OCI-LY3 (cell line): ENCODE data around the gene CDPF1.

ENCODE experiments used
- H2AFZ ChIP-seq: fragments of 200-600, 300-600 bp; shearing (Covaris generic); 2 replicates; pipeline ENCODE4 v1.6.0; 2014; ENCODE audit warnings: antibody characterized with exemption, low read depth, low read length
- H3K27ac ChIP-seq: fragments of 200-600, 300-600 bp; sonication (generic); 2 replicates; pipeline ENCODE4 v1.5.1; 2014; ENCODE audit warnings: mild to moderate bottlenecking, low read length, moderate library complexity, mixed read lengths
- H3K27me3 ChIP-seq: fragments of 200-600, 300-600 bp; sonication (generic); 2 replicates; pipeline ENCODE4 v1.6.1; 2014; ENCODE audit warnings: low read depth, low read length, mixed read lengths
- H3K36me3 ChIP-seq: fragments of 200-600, 300-600 bp; sonication (generic); replicated peaks from 2 replicates; pipeline ENCODE3; 2014; ENCODE audit warnings: low read depth, low read length, mixed read lengths
- H3K4me1 ChIP-seq: fragments of 300-600, 200-600 bp; sonication (generic); 2 replicates; pipeline ENCODE4 v1.6.1; 2014; ENCODE audit warnings: low read length, mixed read lengths
- H3K4me2 ChIP-seq: fragments of 200-600, 300-600 bp; sonication (generic); 2 replicates; pipeline ENCODE4 v1.6.1; 2014; ENCODE audit warnings: low read length, mixed read lengths
- H3K4me3 ChIP-seq: fragments of 300-600, 200-600 bp; sonication (generic); 2 replicates; pipeline ENCODE4 v1.5.1; 2014; ENCODE audit warnings: antibody characterized with exemption, mild to moderate bottlenecking, low read length, moderate library complexity
- H3K79me2 ChIP-seq: fragments of 300-600, 200-600 bp; shearing (Covaris generic); 2 replicates; pipeline ENCODE4 v1.6.1; 2014; ENCODE audit warnings: mild to moderate bottlenecking, low read length, mixed read lengths
- H3K9ac ChIP-seq: fragments of 300-600, 200-600 bp; shearing (Covaris generic); 2 replicates; pipeline ENCODE4 v1.6.0; 2014; ENCODE audit warnings: mild to moderate bottlenecking, low read length, moderate library complexity
- H3K9me3 ChIP-seq: fragments of 200-600, 300-600 bp; shearing (Covaris generic); 2 replicates; pipeline ENCODE4 v1.6.1; 2014; ENCODE audit warnings: low read length, mixed read lengths; ENCODE audit not compliant: insufficient read depth
- H4K20me1 ChIP-seq: fragments of 200-600, 300-600 bp; sonication (generic); 2 replicates; pipeline ENCODE4 v1.6.1; 2016; ENCODE audit warnings: low read length, mixed read lengths; ENCODE audit not compliant: insufficient read depth
- EZH2phosphoT487 ChIP-seq: fragments of 200-600 bp; shearing (Covaris generic); IDR thresholded peaks from 2 replicates; pipeline ENCODE4 v1.6.1; 2018; ENCODE audit warnings: antibody characterized with exemption, mixed run types, low read depth
- TF ChIP-seq, protein P1 (sequence below): fragments of 200-600, 300-600 bp; sonication (generic); IDR thresholded peaks from 2 replicates; pipeline ENCODE4 v1.5.1; 2014; ENCODE audit warnings: antibody characterized with exemption, low read length, low read depth

The CDPF1 gene

DNA sequence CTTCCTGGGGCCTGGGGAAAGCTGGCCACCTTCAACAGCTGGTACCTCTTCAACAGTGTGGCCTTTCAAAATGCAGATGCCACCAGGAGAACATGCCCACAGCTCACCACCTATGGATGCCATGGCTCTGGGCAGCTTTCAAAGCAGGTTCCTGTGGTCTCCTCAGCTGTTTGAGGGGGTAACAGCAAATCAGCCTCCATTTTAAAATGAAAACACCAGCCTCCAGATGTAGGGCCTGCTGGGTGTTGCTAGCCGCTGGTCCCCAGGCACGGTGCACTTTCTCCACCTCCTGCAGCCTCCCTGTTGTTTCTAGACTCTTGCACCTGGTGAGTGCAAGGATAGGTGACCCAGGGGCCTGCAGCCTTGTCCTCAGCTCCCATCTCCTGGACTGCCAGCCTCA lies 10.0 kb downstream of the CDPF1 start:
- Histone ChIP-seq H3K79me2 (no peaks in the 10 kb centered on the region), H3K4me1 (no peaks in the 10 kb centered on the region), H3K27ac (no peak overlapping the region), H4K20me1 (no peaks in the 10 kb centered on the region), H3K9ac (no peak overlapping the region), H3K36me3 (peaks cover 32% of the 10 kb centered on the region), H3K9me3 (no peaks in the 10 kb centered on the region), H3K4me2 (no peak overlapping the region), H3K4me3 (no peak overlapping the region), H2AFZ (no peak overlapping the region), H3K27me3 (no peaks in the 10 kb centered on the region)
- TF ChIP-seq, protein P1, sequence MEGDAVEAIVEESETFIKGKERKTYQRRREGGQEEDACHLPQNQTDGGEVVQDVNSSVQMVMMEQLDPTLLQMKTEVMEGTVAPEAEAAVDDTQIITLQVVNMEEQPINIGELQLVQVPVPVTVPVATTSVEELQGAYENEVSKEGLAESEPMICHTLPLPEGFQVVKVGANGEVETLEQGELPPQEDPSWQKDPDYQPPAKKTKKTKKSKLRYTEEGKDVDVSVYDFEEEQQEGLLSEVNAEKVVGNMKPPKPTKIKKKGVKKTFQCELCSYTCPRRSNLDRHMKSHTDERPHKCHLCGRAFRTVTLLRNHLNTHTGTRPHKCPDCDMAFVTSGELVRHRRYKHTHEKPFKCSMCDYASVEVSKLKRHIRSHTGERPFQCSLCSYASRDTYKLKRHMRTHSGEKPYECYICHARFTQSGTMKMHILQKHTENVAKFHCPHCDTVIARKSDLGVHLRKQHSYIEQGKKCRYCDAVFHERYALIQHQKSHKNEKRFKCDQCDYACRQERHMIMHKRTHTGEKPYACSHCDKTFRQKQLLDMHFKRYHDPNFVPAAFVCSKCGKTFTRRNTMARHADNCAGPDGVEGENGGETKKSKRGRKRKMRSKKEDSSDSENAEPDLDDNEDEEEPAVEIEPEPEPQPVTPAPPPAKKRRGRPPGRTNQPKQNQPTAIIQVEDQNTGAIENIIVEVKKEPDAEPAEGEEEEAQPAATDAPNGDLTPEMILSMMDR: no peak
- TF ChIP-seq EZH2phosphoT487: no peak

DNA sequence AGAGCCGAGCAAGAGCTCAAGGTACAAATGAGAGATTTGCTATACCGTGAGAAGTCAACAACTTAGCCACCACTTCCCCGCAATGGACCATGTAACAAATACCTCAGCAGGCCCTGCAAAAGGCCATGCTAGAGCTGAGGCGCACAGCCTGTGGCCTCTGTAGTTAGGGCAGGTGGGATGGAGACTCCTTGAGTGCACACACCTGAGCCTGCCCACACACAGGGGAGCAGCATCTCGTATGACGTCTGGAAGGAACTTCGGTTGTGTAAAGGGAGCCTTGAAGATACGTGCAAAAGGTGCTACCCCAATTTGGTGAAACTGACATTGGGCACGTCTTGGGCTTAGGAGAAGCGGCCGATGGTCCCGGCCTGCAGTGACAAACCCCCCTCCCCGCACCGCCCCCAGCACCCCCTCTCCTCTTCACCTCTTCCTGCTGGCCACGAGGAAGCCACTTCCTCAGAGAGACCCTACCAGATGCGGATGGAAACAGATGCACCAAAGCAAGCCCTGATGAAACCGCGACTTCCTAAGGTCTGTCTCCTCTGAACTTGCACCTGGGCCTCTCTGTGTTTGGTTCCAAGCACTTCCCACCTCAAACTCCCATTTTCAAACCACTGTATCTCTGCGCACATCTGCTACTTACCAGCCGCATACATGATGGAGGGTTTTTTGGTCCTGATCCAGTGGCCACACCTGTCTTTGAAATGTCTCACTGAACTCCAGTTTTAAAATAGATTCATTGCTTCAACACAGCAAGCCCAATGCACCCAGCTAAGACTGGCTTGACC lies 10.6 kb downstream of the CDPF1 start:
- Histone ChIP-seq H3K79me2 (no peaks in the 10 kb centered on the region), H3K4me1 (no peaks in the 10 kb centered on the region), H3K9ac (no peak overlapping the region), H3K4me2 (no peak overlapping the region), H2AFZ (no peak overlapping the region), H3K27ac (no peak overlapping the region), H3K36me3 (peaks cover 27% of the 10 kb centered on the region), H4K20me1 (no peaks in the 10 kb centered on the region), H3K4me3 (no peak overlapping the region), H3K27me3 (no peaks in the 10 kb centered on the region), H3K9me3 (no peaks in the 10 kb centered on the region)
- TF ChIP-seq, protein P1: no peak
- TF ChIP-seq EZH2phosphoT487: no peak

- no peak for TF ChIP-seq EZH2phosphoT487
- no peaks in the 10 kb centered on the region for H3K4me1 ChIP-seq
- H4K20me1 ChIP-seq: no peaks in the 10 kb centered on the region
- H3K79me2 ChIP-seq: no peaks in the 10 kb centered on the region
- H3K36me3 ChIP-seq: peaks cover 22% of the 10 kb centered on the region
- no peak overlapping the region for H3K4me3 ChIP-seq
- H3K4me2 ChIP-seq: no peak overlapping the region
- no peak overlapping the region for H2AFZ ChIP-seq
- no peak overlapping the region for H3K9ac ChIP-seq
- no peaks in the 10 kb centered on the region for H3K9me3 ChIP-seq
- no peaks in the 10 kb centered on the region for H3K27me3 ChIP-seq
- no peak overlapping the region for H3K27ac ChIP-seq
These were observed 11.6 kb downstream of the CDPF1 start for GRCh38 chr22:46238541-46238940.

GRCh38 chr22:46237453-46238124 lies 12.5 kb downstream of the CDPF1 start:
- no peak overlapping the region for H3K9ac ChIP-seq
- H3K27me3 ChIP-seq: no peaks in the 10 kb centered on the region
- no peaks in the 10 kb centered on the region for H3K9me3 ChIP-seq
- no peak overlapping the region for H3K27ac ChIP-seq
- no peak for TF ChIP-seq EZH2phosphoT487
- TF ChIP-seq, protein P1: no peak
- no peak overlapping the region for H3K4me2 ChIP-seq
- H3K36me3 ChIP-seq: peaks cover 16% of the 10 kb centered on the region
- no peaks in the 10 kb centered on the region for H3K4me1 ChIP-seq
- H3K79me2 ChIP-seq: no peaks in the 10 kb centered on the region
- H3K4me3 ChIP-seq: no peak overlapping the region
- H2AFZ ChIP-seq: no peak overlapping the region
- H4K20me1 ChIP-seq: no peaks in the 10 kb centered on the region
